ENCODE results near the gene SEC22C. TPM values are rescaled to one million over a fixed set of nuclear protein-coding genes. Genes with fewer than 3 reads are reported as not detected.

The SEC22C gene
- total RNA-seq, 4 donors from 2014 or later: 52.7 to 62.7 (median 57.9) TPM

- H3K27ac ChIP-seq (replicated peaks in 1 of 4): no peak overlapping the region
- no peaks in the 10 kb centered on the region for H3K36me3 ChIP-seq
- no peaks in the 10 kb centered on the region for H3K9me3 ChIP-seq
- WGBS: 94% methylated on average over 11 of the region's 13 CpGs
- H3K4me1 ChIP-seq: peaks cover 10 to 24% (median 22%) of the 10 kb centered on the region in 4 donors
- DNase-seq (ENCODE audit: extremely low spot score): no peak
- no peak overlapping the region for H3K4me3 ChIP-seq
- TF ChIP-seq EP300 (IDR thresholded peaks at IDR 0.05) (no peak), POLR2A (IDR thresholded peaks at IDR 0.05; ENCODE audit: low read depth) (no peak), POLR2AphosphoS5 (IDR thresholded peaks at IDR 0.05) (no peak), CTCF (IDR thresholded peaks at IDR 0.05) (no peak)
- intact Hi-C loops (cut with DNase I): no loop called here
- H3K27me3 ChIP-seq: peaks cover 0 to 67% (median 19%) of the 10 kb centered on the region in 4 donors
Measured at GRCh38 chr3:42498791-42499477, 82.8 kb downstream of the SEC22C start.

GRCh38 chr3:42498034-42498433 lies 83.7 kb downstream of the SEC22C start:
- DNase-seq (ENCODE audit: extremely low spot score): no peak
- intact Hi-C loops (cut with DNase I): no loop called here
- Histone ChIP-seq H3K4me1 (peaks cover 10 to 22% (median 21%) of the 10 kb centered on the region in 4 donors), H3K9me3 (no peaks in the 10 kb centered on the region), H3K27me3 (peaks cover 0 to 63% (median 19%) of the 10 kb centered on the region in 4 donors), H3K27ac (replicated peaks in 1 of 4) (no peak overlapping the region), H3K36me3 (no peaks in the 10 kb centered on the region), H3K4me3 (no peak overlapping the region)
- TF ChIP-seq POLR2A (IDR thresholded peaks at IDR 0.05; ENCODE audit: low read depth): no peak
- no peak for TF ChIP-seq EP300 (IDR thresholded peaks at IDR 0.05)
- no peak for TF ChIP-seq CTCF (IDR thresholded peaks at IDR 0.05)
- TF ChIP-seq POLR2AphosphoS5 (IDR thresholded peaks at IDR 0.05): no peak
- WGBS: 82% methylated on average over 1 of the region's 1 CpG

Other genes with a start within 250 kb of the SEC22C start
- gene LYZL4, start 171.4 kb downstream of the SEC22C start, total RNA-seq: not detected
- gene VIPR1, start 79.3 kb downstream of the SEC22C start, total RNA-seq: 1 to 10 TPM; 3.0 to 6.6 (median 4.6) TPM
- gene SS18L2, start 8.9 kb upstream of the SEC22C start, total RNA-seq: 10 to 100 TPM; 11.1 to 15.6 (median 13.6) TPM
- gene NKTR, start 18.7 kb upstream of the SEC22C start, total RNA-seq: 10 to 100 TPM; 24.7 to 73.1 (median 36.0) TPM
- 100 to 1,000 TPM in 2 of 4 donors, 10 to 100 TPM in 2; 75.4 to 137 (median 95.7) TPM for gene ZBTB47, start 71.7 kb upstream of the SEC22C start, total RNA-seq
- under 1 TPM in 1 of 4 donors, not detected in 3; 0.17 TPM for gene KLHL40, start 103.6 kb upstream of the SEC22C start, total RNA-seq
- gene HHATL, start 120.8 kb upstream of the SEC22C start, total RNA-seq: 1 to 10 TPM in 1 of 4 donors, not detected in 3; 1.5 TPM
- gene CCDC13, start 191.3 kb upstream of the SEC22C start, total RNA-seq: 1 to 10 TPM; 1.2 to 5.3 (median 3.9) TPM
- 100 to 1,000 TPM; 161 to 407 (median 272) TPM for gene HIGD1A, start 222.5 kb upstream of the SEC22C start, total RNA-seq
- gene ACKR2, start 227.5 kb upstream of the SEC22C start, total RNA-seq: 10 to 100 TPM in 1 of 4 donors, 1 to 10 TPM in 3; 2.5 to 15.9 (median 7.6) TPM

Measured in esophagus muscularis mucosa (tissue), 4 donors.